OCI-LY7 (cell line): ENCODE measurements around the gene TTC22.

ENCODE experiments used
- EZH2phosphoT487 ChIP-seq: fragments of 200-600 bp; sonication (generic); IDR thresholded peaks from 2 replicates; pipeline ENCODE4 v1.6.1; 2018; ENCODE audit warnings: low read depth, borderline replicate concordance, mild to moderate bottlenecking, mixed run types, antibody characterized with exemption, low read length, moderate library complexity, mixed read lengths
- TF ChIP-seq, protein P1 (sequence below): fragments of 200-600 bp; sonication (generic); conservative IDR thresholded peaks from 2 replicates; pipeline ENCODE4 v1.5.1; 2014; ENCODE audit warnings: mild to moderate bottlenecking, antibody characterized with exemption, low read length, moderate library complexity, mixed read lengths

DNA sequence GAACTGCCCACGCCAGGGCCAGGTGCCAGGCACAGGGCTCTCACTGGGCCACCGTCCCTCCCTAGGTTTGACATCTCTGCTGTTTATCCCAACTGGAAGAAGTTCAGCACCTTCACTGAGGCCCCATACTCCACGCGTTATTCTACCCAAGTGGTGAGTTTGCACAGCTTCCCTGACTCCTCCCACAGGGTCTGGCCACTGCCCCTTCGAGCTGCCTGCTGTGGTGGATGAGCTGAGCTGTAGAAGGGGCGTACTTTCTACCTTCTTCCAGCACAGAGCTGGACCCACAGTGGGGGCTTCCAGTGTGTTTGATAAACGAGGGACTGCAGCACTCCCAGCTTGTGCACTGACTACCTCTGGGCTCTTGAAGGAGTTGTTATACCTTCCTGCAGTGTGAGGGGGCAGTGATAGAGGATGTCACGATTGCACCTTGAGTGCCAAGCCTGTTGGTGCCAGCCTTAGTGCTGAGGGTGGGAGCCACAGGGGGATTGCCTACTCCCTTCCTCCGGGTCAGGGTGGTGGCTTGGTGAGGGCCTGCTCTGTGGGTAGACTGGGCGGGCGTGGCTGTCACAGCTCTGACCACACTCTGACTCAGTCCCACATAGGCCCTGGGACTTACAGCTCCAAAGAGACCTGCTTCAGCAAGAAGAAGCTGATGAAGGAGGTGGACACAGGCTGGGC lies 5.9 kb upstream of the TTC22 start:
- TF ChIP-seq EZH2phosphoT487, result no peak
- TF ChIP-seq, protein P1, sequence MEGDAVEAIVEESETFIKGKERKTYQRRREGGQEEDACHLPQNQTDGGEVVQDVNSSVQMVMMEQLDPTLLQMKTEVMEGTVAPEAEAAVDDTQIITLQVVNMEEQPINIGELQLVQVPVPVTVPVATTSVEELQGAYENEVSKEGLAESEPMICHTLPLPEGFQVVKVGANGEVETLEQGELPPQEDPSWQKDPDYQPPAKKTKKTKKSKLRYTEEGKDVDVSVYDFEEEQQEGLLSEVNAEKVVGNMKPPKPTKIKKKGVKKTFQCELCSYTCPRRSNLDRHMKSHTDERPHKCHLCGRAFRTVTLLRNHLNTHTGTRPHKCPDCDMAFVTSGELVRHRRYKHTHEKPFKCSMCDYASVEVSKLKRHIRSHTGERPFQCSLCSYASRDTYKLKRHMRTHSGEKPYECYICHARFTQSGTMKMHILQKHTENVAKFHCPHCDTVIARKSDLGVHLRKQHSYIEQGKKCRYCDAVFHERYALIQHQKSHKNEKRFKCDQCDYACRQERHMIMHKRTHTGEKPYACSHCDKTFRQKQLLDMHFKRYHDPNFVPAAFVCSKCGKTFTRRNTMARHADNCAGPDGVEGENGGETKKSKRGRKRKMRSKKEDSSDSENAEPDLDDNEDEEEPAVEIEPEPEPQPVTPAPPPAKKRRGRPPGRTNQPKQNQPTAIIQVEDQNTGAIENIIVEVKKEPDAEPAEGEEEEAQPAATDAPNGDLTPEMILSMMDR, result no peak
